ENCODE measurements around the gene C16orf78.

C16orf78 gene

DNA sequence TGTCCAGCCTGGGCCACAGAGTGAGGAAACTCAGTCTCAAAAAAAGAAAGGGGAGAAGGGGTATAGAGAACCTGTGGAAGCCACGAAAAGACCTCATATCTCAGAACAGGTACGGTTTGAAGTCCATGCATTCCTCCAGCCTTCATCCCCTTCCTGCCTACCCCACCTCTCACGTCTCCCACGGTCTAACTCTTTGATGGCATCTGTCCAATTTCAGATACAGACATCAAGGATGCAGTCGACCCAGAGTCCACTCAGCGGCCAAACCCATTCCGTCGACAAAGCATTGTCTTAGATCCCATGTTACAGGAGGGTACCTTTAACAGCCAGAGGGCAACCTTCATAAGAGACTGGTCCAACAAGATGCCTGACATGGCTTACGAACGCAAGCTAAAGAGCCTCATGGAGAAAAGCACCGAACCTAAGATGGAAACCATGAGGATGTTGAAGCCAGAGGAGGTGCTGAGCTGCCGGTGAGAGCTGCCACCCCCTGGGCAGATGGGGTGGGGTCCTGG is 22.7 kb downstream of the C16orf78 start:
- no peaks in the 10 kb centered on the region for H3K36me3 ChIP-seq (ENCODE audit: control insufficient read depth, insufficient read depth, low read length)
- H3K27me3 ChIP-seq (ENCODE audit: control insufficient read depth, insufficient read depth, low read length): no peaks in the 10 kb centered on the region
- H3K9ac ChIP-seq (ENCODE audit: low read depth, low read length): no peak overlapping the region
- H3K4me1 ChIP-seq (ENCODE audit: control insufficient read depth, insufficient read depth, low read length): no peaks in the 10 kb centered on the region
- H3K27ac ChIP-seq (ENCODE audit: low read depth, low read length): no peak overlapping the region
- no peaks in the 10 kb centered on the region for H3K9me3 ChIP-seq (ENCODE audit: control insufficient read depth, insufficient read depth, low read length)
- H3K4me3 ChIP-seq (ENCODE audit: low read depth, low read length): no peak overlapping the region

- H3K4me1 ChIP-seq (ENCODE audit: control insufficient read depth, insufficient read depth, low read length): no peaks in the 10 kb centered on the region
- no peak overlapping the region for H3K4me3 ChIP-seq (ENCODE audit: low read depth, low read length)
- no peaks in the 10 kb centered on the region for H3K27me3 ChIP-seq (ENCODE audit: control insufficient read depth, insufficient read depth, low read length)
- no peak overlapping the region for H3K27ac ChIP-seq (ENCODE audit: low read depth, low read length)
- no peaks in the 10 kb centered on the region for H3K9me3 ChIP-seq (ENCODE audit: control insufficient read depth, insufficient read depth, low read length)
- H3K9ac ChIP-seq (ENCODE audit: low read depth, low read length): no peak overlapping the region
- no peaks in the 10 kb centered on the region for H3K36me3 ChIP-seq (ENCODE audit: control insufficient read depth, insufficient read depth, low read length)
Measured at GRCh38 chr16:49398761-49399160, 25.2 kb downstream of the C16orf78 start.

- no peaks in the 10 kb centered on the region for H3K9me3 ChIP-seq (ENCODE audit: control insufficient read depth, insufficient read depth, low read length)
- no peak overlapping the region for H3K4me3 ChIP-seq (ENCODE audit: low read depth, low read length)
- H3K4me1 ChIP-seq (ENCODE audit: control insufficient read depth, insufficient read depth, low read length): no peaks in the 10 kb centered on the region
- no peaks in the 10 kb centered on the region for H3K36me3 ChIP-seq (ENCODE audit: control insufficient read depth, insufficient read depth, low read length)
- no peaks in the 10 kb centered on the region for H3K27me3 ChIP-seq (ENCODE audit: control insufficient read depth, insufficient read depth, low read length)
- no peak overlapping the region for H3K9ac ChIP-seq (ENCODE audit: low read depth, low read length)
- no peak overlapping the region for H3K27ac ChIP-seq (ENCODE audit: low read depth, low read length)
Measured at GRCh38 chr16:49399594-49400364, 26.2 kb downstream of the C16orf78 start.

DNA sequence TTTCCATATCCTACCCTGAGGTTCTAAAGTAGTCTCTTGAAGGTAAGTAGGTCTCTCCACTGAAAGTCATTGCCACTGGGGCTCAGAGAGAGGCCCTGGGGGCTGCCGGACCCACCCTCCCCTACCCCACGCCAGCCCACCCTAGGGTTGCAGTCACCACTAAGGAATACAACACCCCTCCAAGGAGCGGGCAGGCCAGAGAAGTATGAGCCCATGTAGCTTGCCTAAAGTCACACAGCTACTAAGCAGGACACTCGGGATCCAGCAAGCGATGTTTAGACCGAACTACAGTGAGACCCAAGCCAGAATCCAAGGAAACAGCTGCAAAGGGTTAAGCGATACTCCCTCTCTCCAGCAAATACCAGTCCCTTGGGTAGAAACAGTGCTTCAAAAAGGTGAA is 27.0 kb downstream of the C16orf78 start:
- Histone ChIP-seq H3K27me3 (ENCODE audit: control insufficient read depth, insufficient read depth, low read length) (no peaks in the 10 kb centered on the region), H3K36me3 (ENCODE audit: control insufficient read depth, insufficient read depth, low read length) (no peaks in the 10 kb centered on the region), H3K9ac (ENCODE audit: low read depth, low read length) (no peak overlapping the region), H3K4me3 (ENCODE audit: low read depth, low read length) (no peak overlapping the region), H3K9me3 (ENCODE audit: control insufficient read depth, insufficient read depth, low read length) (no peaks in the 10 kb centered on the region), H3K27ac (ENCODE audit: low read depth, low read length) (no peak overlapping the region), H3K4me1 (ENCODE audit: control insufficient read depth, insufficient read depth, low read length) (no peaks in the 10 kb centered on the region)

DNA sequence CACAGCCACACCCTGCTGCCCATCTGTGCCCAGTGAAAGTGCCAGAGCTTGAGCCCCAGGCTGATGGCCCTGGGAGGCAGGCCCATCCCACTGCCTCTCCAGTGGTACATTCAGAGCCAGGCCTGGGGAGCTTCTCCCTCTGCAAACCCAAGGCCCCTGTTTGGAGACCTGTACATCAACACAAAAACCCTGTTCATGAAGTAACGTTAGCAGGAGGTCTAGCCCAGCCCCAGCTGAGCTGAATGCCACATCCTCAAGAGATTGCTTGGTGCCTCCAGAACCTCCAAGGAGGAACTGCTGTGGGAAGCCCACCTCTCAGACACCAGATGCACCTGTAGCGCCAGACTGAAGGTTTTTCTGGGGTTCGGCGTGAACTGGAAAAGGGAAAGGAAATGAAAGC is 31.5 kb downstream of the C16orf78 start:
- no peak overlapping the region for H3K9ac ChIP-seq (ENCODE audit: low read depth, low read length)
- H3K27me3 ChIP-seq (ENCODE audit: control insufficient read depth, insufficient read depth, low read length): no peaks in the 10 kb centered on the region
- no peaks in the 10 kb centered on the region for H3K36me3 ChIP-seq (ENCODE audit: control insufficient read depth, insufficient read depth, low read length)
- no peaks in the 10 kb centered on the region for H3K4me1 ChIP-seq (ENCODE audit: control insufficient read depth, insufficient read depth, low read length)
- no peak overlapping the region for H3K27ac ChIP-seq (ENCODE audit: low read depth, low read length)
- H3K9me3 ChIP-seq (ENCODE audit: control insufficient read depth, insufficient read depth, low read length): no peaks in the 10 kb centered on the region
- H3K4me3 ChIP-seq (ENCODE audit: low read depth, low read length): no peak overlapping the region

DNA sequence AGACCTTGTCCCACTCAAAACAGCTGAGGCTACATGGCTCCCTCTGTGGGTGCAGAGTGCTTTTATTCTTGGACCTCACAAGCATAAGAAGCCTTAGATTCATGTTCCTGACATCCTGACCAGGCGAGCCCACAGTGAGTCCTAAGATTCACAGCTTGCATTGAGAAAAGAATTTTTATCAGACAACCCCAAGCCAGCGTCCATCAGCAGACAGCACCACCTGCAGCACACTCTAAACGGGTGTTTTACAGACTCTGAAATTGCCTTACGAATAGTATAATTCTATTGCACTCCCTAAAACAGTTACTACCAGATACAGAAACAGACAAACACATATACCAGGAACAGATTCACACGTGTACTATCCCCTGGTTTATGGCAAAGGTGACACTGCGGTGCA is 31.9 kb downstream of the C16orf78 start:
- H3K27me3 ChIP-seq (ENCODE audit: control insufficient read depth, insufficient read depth, low read length): no peaks in the 10 kb centered on the region
- no peak overlapping the region for H3K4me3 ChIP-seq (ENCODE audit: low read depth, low read length)

DNA sequence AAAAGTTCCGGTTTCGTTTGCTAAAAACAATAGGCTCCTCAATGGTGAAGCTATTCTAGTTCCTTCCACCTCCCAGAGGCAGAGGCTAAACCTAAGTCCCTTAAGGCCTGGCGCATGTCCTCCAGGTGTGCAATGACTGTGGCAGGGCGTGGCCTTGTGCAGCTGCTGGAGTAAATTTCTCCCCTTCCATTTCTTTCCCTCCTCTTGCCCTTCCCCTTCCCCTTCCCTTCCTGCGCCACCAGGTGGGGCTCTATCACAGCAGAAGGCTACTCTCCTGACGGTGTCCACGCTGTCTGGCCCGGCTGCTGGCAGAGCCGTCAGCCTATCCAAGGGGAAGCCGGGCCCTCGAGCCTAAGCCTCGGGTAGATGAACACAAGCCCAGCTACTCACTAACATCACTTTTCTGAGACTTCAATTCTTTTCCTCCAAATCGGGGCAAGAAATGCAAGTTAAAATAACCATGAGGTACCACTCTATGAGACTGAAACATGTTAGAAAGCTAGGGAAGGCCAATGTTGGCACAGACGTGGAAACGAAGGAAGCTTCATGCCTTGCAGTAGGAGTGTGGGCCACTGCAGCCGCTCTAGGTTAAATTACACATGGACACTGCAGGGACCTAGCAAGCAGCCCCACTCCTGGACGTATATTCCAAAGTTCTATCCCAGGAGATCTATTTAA is 34.4 kb downstream of the C16orf78 start:
- H3K4me3 ChIP-seq (ENCODE audit: low read depth, low read length): no peak overlapping the region
- H3K36me3 ChIP-seq (ENCODE audit: control insufficient read depth, insufficient read depth, low read length): no peaks in the 10 kb centered on the region
- H3K9me3 ChIP-seq (ENCODE audit: control insufficient read depth, insufficient read depth, low read length): no peaks in the 10 kb centered on the region
- H3K9ac ChIP-seq (ENCODE audit: low read depth, low read length): no peak overlapping the region
- no peaks in the 10 kb centered on the region for H3K27me3 ChIP-seq (ENCODE audit: control insufficient read depth, insufficient read depth, low read length)
- H3K27ac ChIP-seq (ENCODE audit: low read depth, low read length): no peak overlapping the region
- no peaks in the 10 kb centered on the region for H3K4me1 ChIP-seq (ENCODE audit: control insufficient read depth, insufficient read depth, low read length)

More for the DNA sequence above, 31.9 kb downstream of the C16orf78 start:
- H3K27ac ChIP-seq (ENCODE audit: low read depth, low read length): no peak overlapping the region
- H3K9me3 ChIP-seq (ENCODE audit: control insufficient read depth, insufficient read depth, low read length): no peaks in the 10 kb centered on the region
- no peaks in the 10 kb centered on the region for H3K36me3 ChIP-seq (ENCODE audit: control insufficient read depth, insufficient read depth, low read length)
- H3K4me1 ChIP-seq (ENCODE audit: control insufficient read depth, insufficient read depth, low read length): no peaks in the 10 kb centered on the region
- H3K9ac ChIP-seq (ENCODE audit: low read depth, low read length): no peak overlapping the region

DNA sequence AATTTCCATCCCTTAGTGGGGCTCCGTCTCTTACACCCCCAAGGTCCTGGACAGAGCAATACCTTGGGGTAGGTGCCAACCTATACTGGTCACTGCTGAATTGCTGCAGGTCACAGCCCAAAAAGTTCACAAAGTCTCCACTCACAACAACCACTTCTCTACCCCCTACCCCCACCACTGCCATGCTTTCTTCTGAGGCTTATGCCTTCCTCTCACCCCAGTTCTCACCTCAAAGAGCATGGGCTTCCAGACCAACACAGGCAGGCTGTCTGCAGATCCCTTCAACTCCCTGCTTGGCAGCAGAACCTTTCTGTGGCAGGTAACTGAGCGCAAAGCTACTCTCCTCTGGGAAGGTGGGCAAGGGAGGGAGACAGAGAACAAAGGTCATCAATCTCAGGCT is 35.5 kb downstream of the C16orf78 start:
- Histone ChIP-seq H3K9ac (ENCODE audit: low read depth, low read length) (no peak overlapping the region), H3K36me3 (ENCODE audit: control insufficient read depth, insufficient read depth, low read length) (no peaks in the 10 kb centered on the region), H3K4me3 (ENCODE audit: low read depth, low read length) (no peak overlapping the region), H3K27ac (ENCODE audit: low read depth, low read length) (no peak overlapping the region), H3K9me3 (ENCODE audit: control insufficient read depth, insufficient read depth, low read length) (no peaks in the 10 kb centered on the region), H3K4me1 (ENCODE audit: control insufficient read depth, insufficient read depth, low read length) (no peaks in the 10 kb centered on the region), H3K27me3 (ENCODE audit: control insufficient read depth, insufficient read depth, low read length) (no peaks in the 10 kb centered on the region)

- Histone ChIP-seq H3K9me3 (ENCODE audit: control insufficient read depth, insufficient read depth, low read length) (no peaks in the 10 kb centered on the region), H3K27ac (ENCODE audit: low read depth, low read length) (no peak overlapping the region), H3K27me3 (ENCODE audit: control insufficient read depth, insufficient read depth, low read length) (no peaks in the 10 kb centered on the region), H3K36me3 (ENCODE audit: control insufficient read depth, insufficient read depth, low read length) (no peaks in the 10 kb centered on the region), H3K4me1 (ENCODE audit: control insufficient read depth, insufficient read depth, low read length) (no peaks in the 10 kb centered on the region), H3K9ac (ENCODE audit: low read depth, low read length) (no peak overlapping the region), H3K4me3 (ENCODE audit: low read depth, low read length) (no peak overlapping the region)
Measured at GRCh38 chr16:49410226-49410625, 36.6 kb downstream of the C16orf78 start.

GRCh38 chr16:49411121-49411970 is 37.7 kb downstream of the C16orf78 start:
- no peaks in the 10 kb centered on the region for H3K36me3 ChIP-seq (ENCODE audit: control insufficient read depth, insufficient read depth, low read length)
- no peaks in the 10 kb centered on the region for H3K27me3 ChIP-seq (ENCODE audit: control insufficient read depth, insufficient read depth, low read length)

More at GRCh38 chr16:49411121-49411970, 37.7 kb downstream of the C16orf78 start:
- no peaks in the 10 kb centered on the region for H3K9me3 ChIP-seq (ENCODE audit: control insufficient read depth, insufficient read depth, low read length)
- no peak overlapping the region for H3K27ac ChIP-seq (ENCODE audit: low read depth, low read length)
- no peak overlapping the region for H3K9ac ChIP-seq (ENCODE audit: low read depth, low read length)
- H3K4me3 ChIP-seq (ENCODE audit: low read depth, low read length): no peak overlapping the region
- no peaks in the 10 kb centered on the region for H3K4me1 ChIP-seq (ENCODE audit: control insufficient read depth, insufficient read depth, low read length)

All from HUES48 (cell line).